Astrocyte of the spinal cord (primary cell): ENCODE results near the gene PROC.

Source experiments
- DNase-seq: peaks from one replicate; pipeline ENCODE4 v3.0.0; 2011; ENCODE audit warnings: low read depth, low spot score
- H3K4me3 ChIP-seq: 2 replicates; pipeline ENCODE4 v1.5.1; 2011; ENCODE audit warnings: low read depth, mild to moderate bottlenecking, low read length, moderate library complexity
- CTCF ChIP-seq: IDR thresholded peaks from 2 replicates; pipeline ENCODE4 v1.5.1; 2012; ENCODE audit warnings: low read depth, mild to moderate bottlenecking, low read length, inconsistent platforms
- in situ Hi-C: cut with HindIII; loops from 2 replicates; pipeline ENCODE4 v1.10.0; 2017; ENCODE audit warnings: low sequenced_read_pairs

The PROC gene

GRCh38 chr2:127427376-127428056 is 9.3 kb downstream of the PROC start:
- TF ChIP-seq CTCF = no peak
- DNase-seq = no peak
- in situ Hi-C loops = no loop called here
- H3K4me3 ChIP-seq = no peak overlapping the region

GRCh38 chr2:127428057-127428814 is 10.0 kb downstream of the PROC start:
- in situ Hi-C loops = no loop called here
- no peak overlapping the region for H3K4me3 ChIP-seq
- no peak for DNase-seq
- TF ChIP-seq CTCF = no peak

- no peak for DNase-seq
- no peak overlapping the region for H3K4me3 ChIP-seq
- no peak for TF ChIP-seq CTCF
- in situ Hi-C loops = no loop called here
Observed at GRCh38 chr2:127428815-127429109, 10.5 kb downstream of the PROC start.

- no peak for DNase-seq
- in situ Hi-C loops = no loop called here
- H3K4me3 ChIP-seq = no peak overlapping the region
- no peak for TF ChIP-seq CTCF
Observed at GRCh38 chr2:127429291-127429690, 11.1 kb downstream of the PROC start.

GRCh38 chr2:127429844-127430425 is 11.7 kb downstream of the PROC start:
- H3K4me3 ChIP-seq = no peak overlapping the region
- in situ Hi-C loops = no loop called here

More at GRCh38 chr2:127429844-127430425, 11.7 kb downstream of the PROC start:
- TF ChIP-seq CTCF = no peak
- no peak for DNase-seq
